Measurements from ENCODE around the gene RBM26. TPM values are rescaled to one million over a fixed set of nuclear protein-coding genes. Genes with fewer than 3 reads are reported as not detected.

RBM26 gene
- 25.2 and 26.9 TPM in 2 replicates for total RNA-seq

GRCh38 chr13:79405831-79406596 is at the start of gene RBM26:
Gene RBM26, minus strand, starts transcription at chr13:79406255. Its CDS starts 481 bp downstream, at chr13:79405774.
- DNase-seq = peak; percentile 98

GRCh38 chr13:79455331-79455730 is 49.3 kb upstream of the RBM26 start:
- DNase-seq = no peak

GRCh38 chr13:79452239-79452913 is 46.3 kb upstream of the RBM26 start:
- no peak for DNase-seq

- peak; percentile 68 for DNase-seq
Measured at GRCh38 chr13:79451500-79451962, 45.5 kb upstream of the RBM26 start.

- no peak for DNase-seq
Measured at GRCh38 chr13:79450110-79450509, 44.1 kb upstream of the RBM26 start.

- DNase-seq = peak; percentile 24
Measured at GRCh38 chr13:79448413-79448812, 42.4 kb upstream of the RBM26 start.

GRCh38 chr13:79447741-79448140 is 41.7 kb upstream of the RBM26 start:
- no peak for DNase-seq

GRCh38 chr13:79447141-79447540 is 41.1 kb upstream of the RBM26 start:
- no peak for DNase-seq

GRCh38 chr13:79445968-79446645 is 40.1 kb upstream of the RBM26 start:
- DNase-seq = no peak

GRCh38 chr13:79442706-79443105 is 36.7 kb upstream of the RBM26 start:
- DNase-seq = no peak

- no peak for DNase-seq
Measured at GRCh38 chr13:79442221-79442620, 36.2 kb upstream of the RBM26 start.

- DNase-seq = no peak
Measured at GRCh38 chr13:79440958-79441528, 35.0 kb upstream of the RBM26 start.

- DNase-seq = no peak
Measured at GRCh38 chr13:79439275-79439674, 33.2 kb upstream of the RBM26 start.

- no peak for DNase-seq
Measured at GRCh38 chr13:79435561-79435990, 29.5 kb upstream of the RBM26 start.

- DNase-seq = peak; percentile 34
Measured at GRCh38 chr13:79434556-79434955, 28.5 kb upstream of the RBM26 start.

- DNase-seq = no peak
Measured at GRCh38 chr13:79432992-79433391, 26.9 kb upstream of the RBM26 start.

GRCh38 chr13:79432086-79432485 is 26.0 kb upstream of the RBM26 start:
- DNase-seq = no peak

- no peak for DNase-seq
Measured at GRCh38 chr13:79429309-79429708, 23.3 kb upstream of the RBM26 start.

- no peak for DNase-seq
Measured at GRCh38 chr13:79427883-79428282, 21.8 kb upstream of the RBM26 start.

- DNase-seq = no peak
Measured at GRCh38 chr13:79427265-79427664, 21.2 kb upstream of the RBM26 start.

GRCh38 chr13:79423801-79424642 is 18.0 kb upstream of the RBM26 start:
- peak; percentile 72 for DNase-seq

- no peak for DNase-seq
Measured at GRCh38 chr13:79423340-79423739, 17.3 kb upstream of the RBM26 start.
